GM12873 (cell line): ENCODE data around the gene OR2AT4.

ENCODE experiments used
- CTCF ChIP-seq: IDR thresholded peaks from 2 replicates; pipeline ENCODE4 v1.5.1; 2012; ENCODE audit warnings: low read depth, mild to moderate bottlenecking, moderate library complexity, low read length, control low read depth; ENCODE audit not compliant: insufficient read depth; ENCODE audit errors: missing control alignments

Gene OR2AT4

GRCh38 chr11:75096456-75097172 is at the start of gene OR2AT4:
Gene OR2AT4, minus strand, starts transcription at chr11:75096876.
- no peak for TF ChIP-seq CTCF

GRCh38 chr11:75145972-75146519 is 49.4 kb upstream of the OR2AT4 start:
- TF ChIP-seq CTCF, result no peak

- no peak for TF ChIP-seq CTCF
Observed at GRCh38 chr11:75145196-75145971, 48.7 kb upstream of the OR2AT4 start.

GRCh38 chr11:75144716-75145014 is 48.0 kb upstream of the OR2AT4 start:
- no peak for TF ChIP-seq CTCF

GRCh38 chr11:75143420-75143731 is 46.7 kb upstream of the OR2AT4 start:
- no peak for TF ChIP-seq CTCF

GRCh38 chr11:75142714-75143419 is 46.2 kb upstream of the OR2AT4 start:
- no peak for TF ChIP-seq CTCF

GRCh38 chr11:75141166-75141565 is 44.5 kb upstream of the OR2AT4 start:
- no peak for TF ChIP-seq CTCF
